CD14-positive monocyte (primary cell): ENCODE measurements around the gene MAP1LC3C. TPM values are rescaled to one million over a fixed set of nuclear protein-coding genes. Genes with fewer than 3 reads are reported as not detected.

Experiments used
- DNase-seq, 3 donors: peaks; one replicate each; pipeline ENCODE4 v3.0.0-alpha.2; 2011 to 2022
- H2AFZ ChIP-seq: 2 replicates; pipeline ENCODE4 v1.6.0; 2012; ENCODE audit warnings: mild to moderate bottlenecking, low read depth, low read length, inconsistent platforms; ENCODE audit not compliant: insufficient read depth, poor library complexity, severe bottlenecking
- H3K27ac ChIP-seq, 2 donors: 1 replicate in 1 of 2; 2 replicates in 1 of 2; pipeline ENCODE4 v1.5.1; 2012 to 2013; ENCODE audit warnings: low read length in 2 of 2, control low read depth in 1 of 2, inconsistent platforms in 1 of 2, low read depth in 1 of 2, mild to moderate bottlenecking in 1 of 2
- H3K27me3 ChIP-seq, 2 donors: one replicate each; pipeline versions ENCODE4 v1.6.0 to v1.6.1; 2011 to 2013; ENCODE audit warnings: low read length in 2 of 2; ENCODE audit not compliant: control insufficient read depth in 2 of 2, insufficient read depth in 2 of 2
- H3K36me3 ChIP-seq, 2 donors: replicated peaks in 1 of 2; 1 replicate in 1 of 2; 2 replicates in 1 of 2; pipeline versions ENCODE4 v1.5.1 to v1.6.1; 2012 to 2013; ENCODE audit warnings: low read length in 2 of 2, control low read depth in 1 of 2, inconsistent platforms in 1 of 2, mild to moderate bottlenecking in 1 of 2; ENCODE audit not compliant: insufficient read depth in 2 of 2, control insufficient read depth in 1 of 2
- H3K4me1 ChIP-seq, 2 donors: 1 replicate in 1 of 2; 2 replicates in 1 of 2; pipeline versions ENCODE4 v1.5.1 to v1.6.1; 2012 to 2013; ENCODE audit warnings: low read length in 2 of 2, control low read depth in 1 of 2, inconsistent platforms in 1 of 2, mild to moderate bottlenecking in 1 of 2, moderate library complexity in 1 of 2; ENCODE audit not compliant: insufficient read depth in 2 of 2, control insufficient read depth in 1 of 2
- H3K4me2 ChIP-seq: replicated peaks from 2 replicates; pipeline ENCODE3; 2012; ENCODE audit warnings: low read length, moderate library complexity, mild to moderate bottlenecking; ENCODE audit not compliant: poor library complexity, severe bottlenecking; ENCODE audit errors: extremely low read depth
- H3K4me3 ChIP-seq, 3 experiments: fragments of 200-600 bp in 1 of 3; sonication (generic) in 1 of 3; replicated peaks in 1 of 3; 1 replicate in 2 of 3; 2 replicates in 1 of 3; pipeline ENCODE4 v1.5.1; 2011 to 2013; ENCODE audit warnings: low read length in 3 of 3, mild to moderate bottlenecking in 3 of 3, control low read depth in 2 of 3, low read depth in 2 of 3, inconsistent platforms in 1 of 3, moderate library complexity in 1 of 3
- H3K79me2 ChIP-seq: 2 replicates; pipeline ENCODE4 v1.6.0; 2012; ENCODE audit warnings: mild to moderate bottlenecking, control low read depth, inconsistent platforms, low read length, moderate library complexity; ENCODE audit not compliant: insufficient read depth
- H3K9ac ChIP-seq: 2 replicates; pipeline ENCODE4 v1.6.0; 2017; ENCODE audit warnings: low read length, mild to moderate bottlenecking; ENCODE audit not compliant: insufficient read depth, poor library complexity, severe bottlenecking
- H3K9me3 ChIP-seq, 2 donors: replicated peaks in 1 of 2; 1 replicate in 1 of 2; 2 replicates in 1 of 2; pipeline versions ENCODE4 v1.5.1 to v1.6.1; 2012 to 2013; ENCODE audit warnings: low read length in 2 of 2, control low read depth in 1 of 2; ENCODE audit not compliant: control insufficient read depth in 1 of 2, insufficient read depth in 1 of 2
- H4K20me1 ChIP-seq: 2 replicates; pipeline ENCODE4 v1.6.0; 2012; ENCODE audit warnings: mild to moderate bottlenecking, low read length, control low read depth, moderate library complexity; ENCODE audit not compliant: insufficient read depth
- H3K27ac Mint-ChIP-seq, 7 donors: one replicate each; pipeline ENCODE4 v1.8.0; 2020; ENCODE audit warnings: mild to moderate bottlenecking in 7 of 7, mixed read lengths in 7 of 7, moderate library complexity in 6 of 7, inconsistent platforms in 2 of 7
- H3K27me3 Mint-ChIP-seq, 3 donors: one replicate each; pipeline ENCODE4 v1.8.0; 2021 to 2022; ENCODE audit warnings: low read depth in 3 of 3, mild to moderate bottlenecking in 3 of 3, mixed read lengths in 3 of 3, moderate library complexity in 3 of 3, inconsistent platforms in 1 of 3
- H3K36me3 Mint-ChIP-seq, 2 donors: one replicate each; pipeline ENCODE4 v1.8.0; 2020; ENCODE audit warnings: mixed read lengths in 2 of 2, inconsistent platforms in 1 of 2, mild to moderate bottlenecking in 1 of 2
- H3K4me1 Mint-ChIP-seq: one replicate; pipeline ENCODE4 v1.8.0; 2020; ENCODE audit warnings: mild to moderate bottlenecking, mixed read lengths
- H3K4me3 Mint-ChIP-seq, 2 donors: one replicate each; pipeline ENCODE4 v1.8.0; 2020; ENCODE audit warnings: mild to moderate bottlenecking in 2 of 2, mixed read lengths in 2 of 2, moderate library complexity in 1 of 2
- H3K9me3 Mint-ChIP-seq, 7 donors: one replicate each; pipeline ENCODE4 v1.8.0; 2020 to 2022; ENCODE audit warnings: mixed read lengths in 7 of 7, mild to moderate bottlenecking in 6 of 7, moderate library complexity in 6 of 7, inconsistent platforms in 2 of 7
- CTCF ChIP-seq: fragments of 200-600 bp; IDR thresholded peaks from one replicate; pipeline ENCODE4 v1.8.0; 2022; ENCODE audit warnings: antibody characterized with exemption, mild to moderate bottlenecking
- WGBS: methylation state at CpG from one replicate; pipeline ENCODE4 v1.1.5; 2013; ENCODE audit warnings: missing lambda C conversion rate; ENCODE audit not compliant: insufficient coverage; 5-methylcytosine and 5-hydroxymethylcytosine counted together
- intact Hi-C, 2 donors: fragments of 100-400 bp; cut with micrococcal nuclease; formaldehyde crosslinking; loops; one replicate each; pipeline versions ENCODE4 v1.15.0 to v1.15.1; 2023
- polyA plus RNA-seq, 3 donors: library from polyadenylated mRNA; depleted of rRNA in 1 of 3; unstranded in 2 of 3; stranded (reverse) in 1 of 3; fragments of 300-500 nt in 2 of 3; fragments of >200 nt in 1 of 3; fragmentation: Illumina TruSeq in 2 of 3; gene quantifications; 1 replicate in 2 of 3; 2 replicates in 1 of 3; pipeline ENCODE4 v1.2.3, GENCODE V29; 2012 to 2021

The MAP1LC3C gene
- polyA plus RNA-seq, 3 donors, result 0.07 TPM; not detected in 2

GRCh38 chr1:241979071-241979470, 19.8 kb downstream of the MAP1LC3C start:
- DNase-seq, result no peak
- Histone ChIP-seq H3K9me3 (no peaks in the 10 kb centered on the region), H3K27ac (no peak overlapping the region), H3K36me3 (no peaks in the 10 kb centered on the region), H3K27me3 (no peaks in the 10 kb centered on the region), H4K20me1 (no peaks in the 10 kb centered on the region), H3K4me3 (no peak overlapping the region), H3K9ac (no peak overlapping the region), H3K4me2 (no peak overlapping the region), H3K4me1 (no peaks in the 10 kb centered on the region), H3K79me2 (no peaks in the 10 kb centered on the region), H2AFZ (no peak overlapping the region)
- H3K4me3 Mint-ChIP-seq, result no peak overlapping the region
- H3K27me3 Mint-ChIP-seq, result peaks cover 3 to 7% (median 4%) of the 10 kb centered on the region in 3 donors
- 95% methylated on average over 14 of the region's 18 CpGs for WGBS
- no peaks in the 10 kb centered on the region for H3K4me1 Mint-ChIP-seq
- H3K27ac Mint-ChIP-seq, result no peak overlapping the region
- peaks cover 0 to 2% (median 0%) of the 10 kb centered on the region in 7 donors for H3K9me3 Mint-ChIP-seq
- no peak for TF ChIP-seq CTCF
- H3K36me3 Mint-ChIP-seq, result no peaks in the 10 kb centered on the region
- intact Hi-C loops, result no loop called here

- Mint-ChIP-seq H3K36me3 (no peaks in the 10 kb centered on the region), H3K4me3 (no peak overlapping the region), H3K27me3 (peaks cover 0 to 5% (median 3%) of the 10 kb centered on the region in 3 donors), H3K27ac (no peak overlapping the region), H3K9me3 (peaks cover 0 to 2% (median 0%) of the 10 kb centered on the region in 7 donors), H3K4me1 (no peaks in the 10 kb centered on the region)
- H3K36me3 ChIP-seq, result no peaks in the 10 kb centered on the region
- no peak overlapping the region for H3K4me2 ChIP-seq
- no peaks in the 10 kb centered on the region for H3K4me1 ChIP-seq
- no peak overlapping the region for H3K9ac ChIP-seq
- DNase-seq, result no peak
- H3K4me3 ChIP-seq, result no peak overlapping the region
- WGBS, result no CpG with 5 or more reads among the region's 6 CpGs
- no peak overlapping the region for H3K27ac ChIP-seq
- intact Hi-C loops, result no loop called here
- no peaks in the 10 kb centered on the region for H4K20me1 ChIP-seq
- no peaks in the 10 kb centered on the region for H3K27me3 ChIP-seq
- H3K79me2 ChIP-seq, result no peaks in the 10 kb centered on the region
- no peaks in the 10 kb centered on the region for H3K9me3 ChIP-seq
- no peak overlapping the region for H2AFZ ChIP-seq
- TF ChIP-seq CTCF, result no peak
Observed at GRCh38 chr1:241976229-241976628, 22.7 kb downstream of the MAP1LC3C start.
